HG02981 (cell line): ENCODE measurements around the gene OFD1.

ENCODE experiments used
- ATAC-seq: cut with Tn5 transposase; IDR thresholded peaks from one replicate; pipeline ENCODE4 v1.9.1; 2021; ENCODE audit warnings: mild to moderate bottlenecking, moderate library complexity; ENCODE audit not compliant: unreplicated experiment

Gene OFD1

DNA sequence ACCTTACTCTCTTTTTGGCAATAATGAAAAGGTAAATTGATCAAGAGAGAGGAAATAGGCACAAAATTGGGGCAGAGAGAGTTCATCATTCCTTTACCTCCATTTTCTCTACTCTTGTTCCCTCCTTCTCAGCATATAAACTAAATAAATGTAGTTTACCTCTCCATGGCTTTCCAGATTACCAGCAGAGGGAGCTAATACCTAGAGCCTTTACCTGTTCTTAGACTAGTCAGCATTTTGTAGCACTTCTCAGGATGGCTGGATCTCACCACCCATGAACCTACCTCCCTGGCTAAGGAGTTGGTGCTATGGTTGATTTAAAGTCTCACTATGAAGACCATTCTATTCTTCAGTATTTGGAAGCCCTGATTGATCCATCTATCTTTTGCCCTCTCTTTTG, 15.7 kb downstream of the OFD1 start:
- ATAC-seq = peak; percentile 38

- ATAC-seq = no peak
Observed at GRCh38 chrX:13750812-13751211, 16.3 kb downstream of the OFD1 start.

- ATAC-seq = no peak
Observed at GRCh38 chrX:13752141-13752540, 17.6 kb downstream of the OFD1 start.

DNA sequence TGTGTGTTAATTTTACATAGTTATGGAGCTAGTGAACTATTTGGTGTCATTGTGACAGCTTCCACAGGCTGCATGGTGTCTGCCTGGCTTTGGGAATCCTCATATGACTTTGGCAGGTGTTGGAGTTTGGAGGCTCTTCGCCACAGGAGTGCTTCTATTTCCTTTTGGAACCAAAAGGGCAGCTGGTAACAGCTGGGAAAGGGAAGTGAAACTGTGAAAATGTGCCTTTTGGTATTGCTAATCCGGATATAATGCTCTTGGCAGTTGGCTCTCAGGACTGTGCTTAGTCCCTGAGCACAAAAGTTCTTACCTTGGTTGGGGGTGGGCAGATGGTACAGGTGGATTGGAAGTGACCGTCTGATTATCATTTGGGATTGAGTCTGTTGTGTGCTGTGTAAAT, 18.1 kb downstream of the OFD1 start:
- ATAC-seq = peak; percentile 64

- ATAC-seq = no peak
Observed at GRCh38 chrX:13754765-13755164, 20.2 kb downstream of the OFD1 start.

DNA sequence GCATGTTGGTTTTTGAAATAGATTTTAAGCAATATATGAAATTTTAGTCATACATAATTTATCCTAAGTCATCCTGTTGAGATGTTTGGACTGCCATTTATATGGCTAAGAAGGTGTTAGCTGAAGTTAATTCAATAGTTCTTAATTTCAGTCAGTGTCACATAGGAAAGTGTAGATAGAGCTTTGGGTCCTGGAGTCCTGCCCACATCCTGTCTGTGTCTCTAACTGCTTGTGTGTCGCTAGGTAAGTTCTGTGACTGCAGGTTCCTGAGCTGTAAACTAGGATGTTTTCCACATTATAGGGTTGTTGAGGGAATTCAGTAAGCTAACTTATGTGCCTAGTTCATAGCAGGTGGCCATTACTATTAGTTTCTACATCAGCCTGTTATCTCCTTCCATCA, 20.7 kb downstream of the OFD1 start:
- ATAC-seq = no peak

GRCh38 chrX:13756381-13756780, 21.8 kb downstream of the OFD1 start:
- ATAC-seq = no peak

- ATAC-seq = peak; percentile 55
Observed at GRCh38 chrX:13759152-13759718, 24.7 kb downstream of the OFD1 start.

DNA sequence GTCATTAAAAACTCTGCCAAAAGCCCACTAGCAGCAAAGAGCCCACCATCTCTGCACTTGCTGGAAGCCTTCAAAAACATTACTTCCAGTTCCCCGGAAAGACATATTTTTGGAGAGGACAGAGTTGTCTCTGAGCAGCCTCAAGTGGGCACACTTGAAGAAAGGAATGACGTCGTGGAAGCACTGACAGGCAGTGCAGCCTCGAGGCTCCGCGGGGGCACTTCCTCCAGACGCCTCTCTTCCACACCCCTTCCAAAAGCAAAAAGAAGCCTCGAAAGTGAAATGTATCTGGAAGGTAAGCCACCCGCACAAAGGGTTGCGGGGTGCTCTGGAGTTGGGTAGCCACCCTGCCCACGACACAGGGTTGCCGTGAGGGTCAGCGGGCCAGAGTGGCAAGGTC, 25.9 kb downstream of the OFD1 start:
- no peak for ATAC-seq

- ATAC-seq = peak; percentile 64
Observed at GRCh38 chrX:13761606-13762414, 27.3 kb downstream of the OFD1 start.

DNA sequence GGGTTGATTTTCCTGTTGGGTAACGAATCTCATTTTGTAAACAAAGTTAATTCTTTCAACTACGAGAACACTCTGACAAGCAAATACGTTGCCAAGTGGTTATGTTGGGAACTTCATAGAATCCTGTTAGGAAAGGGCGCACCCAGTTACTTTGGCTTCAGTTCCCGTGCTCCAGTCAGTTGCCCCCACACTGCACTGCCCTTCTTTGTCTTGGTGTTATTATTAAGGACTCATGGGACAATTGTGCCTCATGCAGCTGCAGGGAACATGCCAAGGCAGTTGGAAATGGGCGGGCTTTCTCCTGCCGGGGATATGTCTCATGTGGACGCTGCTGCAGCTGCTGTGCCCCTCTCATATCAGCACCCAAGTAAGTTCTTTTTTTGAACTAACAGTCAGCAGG, 28.9 kb downstream of the OFD1 start:
- no peak for ATAC-seq

DNA sequence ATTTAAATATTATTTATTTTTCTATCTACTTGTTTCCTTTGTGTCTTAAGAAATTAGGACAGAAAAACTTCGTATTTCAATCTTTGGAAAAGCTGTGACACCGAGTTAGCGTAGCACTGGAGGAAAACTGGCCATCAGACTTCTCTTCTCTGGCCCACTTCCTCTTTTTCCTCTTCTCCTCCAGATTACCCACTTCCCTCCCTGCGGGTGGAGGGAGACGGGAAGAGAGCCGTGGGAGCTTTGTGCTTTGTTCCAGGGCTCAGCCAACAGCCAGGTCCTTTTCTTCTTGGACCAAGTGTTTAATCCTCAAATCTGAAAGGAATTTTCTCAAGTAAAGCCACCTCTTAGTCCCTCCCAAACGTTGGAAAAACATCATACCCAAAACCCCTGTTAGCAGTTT, 29.7 kb downstream of the OFD1 start:
- no peak for ATAC-seq

DNA sequence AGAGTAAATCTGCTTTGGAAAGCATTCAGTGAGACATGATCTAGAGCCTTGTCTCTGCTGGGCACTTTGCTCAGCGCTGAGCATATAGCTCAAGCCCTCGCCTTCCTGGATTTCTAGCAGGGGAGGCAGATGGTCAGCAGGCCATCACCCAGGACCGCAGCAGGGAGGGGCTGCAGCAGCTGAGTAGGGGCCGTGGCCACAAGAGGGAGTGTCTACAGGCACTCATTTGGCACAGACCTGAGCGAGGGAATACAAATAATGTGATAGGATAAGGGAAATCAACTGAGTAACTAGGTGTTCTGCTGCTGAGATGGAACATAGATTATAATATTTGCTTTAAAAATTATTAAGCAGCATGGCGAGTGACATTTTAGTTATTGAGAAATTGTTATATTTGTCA, 30.2 kb downstream of the OFD1 start:
- ATAC-seq = no peak

GRCh38 chrX:13768939-13769338, 34.4 kb downstream of the OFD1 start:
- ATAC-seq = no peak

- ATAC-seq = no peak
Observed at GRCh38 chrX:13770013-13770535, 35.5 kb downstream of the OFD1 start.

DNA sequence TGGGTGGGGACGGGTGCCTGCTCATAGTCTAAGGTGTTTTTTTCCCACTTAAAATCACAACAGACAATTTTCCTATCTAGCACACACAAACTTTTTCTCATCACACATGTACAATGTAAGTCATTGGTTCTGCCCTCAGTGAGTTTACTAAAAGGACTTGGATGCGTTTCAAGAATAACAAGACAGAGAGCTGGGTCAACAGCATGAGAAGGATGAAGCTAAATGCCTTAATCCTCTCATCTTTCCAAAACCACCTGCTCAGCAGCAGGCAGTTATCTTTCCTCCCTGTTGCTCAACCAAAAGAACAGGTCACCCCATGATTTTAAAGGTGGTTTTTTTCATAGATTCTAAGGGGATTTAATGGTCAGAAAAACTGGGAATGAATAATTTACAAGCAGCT, 40.1 kb downstream of the OFD1 start:
- no peak for ATAC-seq

GRCh38 chrX:13775837-13776236, 41.3 kb downstream of the OFD1 start:
- ATAC-seq = no peak

- ATAC-seq = no peak
Observed at GRCh38 chrX:13776387-13776786, 41.8 kb downstream of the OFD1 start.

GRCh38 chrX:13778916-13779315, 44.4 kb downstream of the OFD1 start:
- ATAC-seq = no peak

DNA sequence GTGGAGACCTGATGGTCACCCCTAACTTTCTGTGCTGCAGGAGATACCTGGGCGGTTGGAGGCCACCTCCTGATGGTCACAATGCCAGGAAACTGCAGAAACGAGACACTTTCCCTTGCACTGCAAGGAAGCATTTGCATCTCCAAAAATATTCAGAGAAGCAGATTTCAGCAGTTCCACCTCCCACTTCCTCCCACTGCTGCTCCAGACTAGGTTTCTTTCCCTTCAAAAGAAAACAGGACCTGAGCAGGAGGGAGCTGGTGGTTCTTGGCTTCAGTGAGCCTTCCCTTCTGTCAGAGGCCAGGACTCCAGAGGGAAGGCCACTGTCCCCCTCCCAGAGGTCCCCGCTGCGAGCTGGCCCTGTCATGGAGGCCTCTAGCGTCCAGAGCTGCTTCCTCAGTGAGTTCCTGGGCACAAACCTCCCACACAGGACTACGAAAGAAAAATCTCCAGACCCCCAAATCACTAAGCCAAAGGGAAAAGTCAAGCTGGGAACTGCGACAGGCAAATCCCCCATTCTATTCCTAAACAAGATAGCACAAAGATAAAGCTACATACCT, 46.4 kb downstream of the OFD1 start:
- ATAC-seq = no peak

DNA sequence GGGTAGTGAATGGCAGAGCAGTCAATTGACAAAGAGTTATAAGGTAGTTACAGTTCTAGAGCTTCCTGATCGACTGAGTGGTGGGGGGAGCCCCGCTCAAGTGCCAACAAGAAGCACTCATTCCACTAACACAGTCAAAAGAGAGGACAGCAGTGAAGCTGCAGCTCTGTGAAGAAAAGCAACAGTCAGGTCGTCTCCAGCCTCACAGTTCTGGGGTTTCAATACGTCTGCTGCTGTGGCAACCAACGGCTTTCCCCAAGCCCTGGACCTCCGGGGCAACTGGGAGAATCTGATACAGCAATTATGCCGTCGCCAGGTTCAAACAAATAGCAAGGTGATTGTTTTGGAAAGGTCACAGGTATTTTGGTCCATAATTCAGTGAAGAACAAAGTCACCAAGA, 51.5 kb downstream of the OFD1 start:
- no peak for ATAC-seq
